Upper lobe of left lung (tissue), 4 donors: Measurements from ENCODE around the gene ABHD1.

Source experiments
- CTCF ChIP-seq, 6 experiments: fragments of 450-650 bp in 4 of 6; fragments of 200-600 bp in 2 of 6; sonication (generic) in 2 of 6; IDR thresholded peaks; one replicate each; pipeline ENCODE4 v1.5.1; 2016 to 2019; ENCODE audit warnings: antibody characterized with exemption in 6 of 6
- POLR2A ChIP-seq, 4 donors: fragments of 450-650 bp; IDR thresholded peaks; one replicate each; pipeline ENCODE4 v1.5.1; 2016 to 2017; ENCODE audit warnings: antibody characterized with exemption in 4 of 4, mild to moderate bottlenecking in 2 of 4

- no peak for TF ChIP-seq CTCF (IDR thresholded peaks at IDR 0.05)
- no peak for TF ChIP-seq POLR2A (IDR thresholded peaks at IDR 0.05)
These were observed 38.4 kb upstream of the ABHD1 start for GRCh38 chr2:27085062-27085672.
